ENCODE data around the gene MRPS27. TPM values are rescaled to one million over a fixed set of nuclear protein-coding genes. Genes with fewer than 3 reads are reported as not detected.

MRPS27 gene
- 26.0 to 38.0 TPM (median 33.3 TPM) in 3 replicates for total RNA-seq
- long read RNA-seq, transcript MRPS27-201 (11 exons, 2,785 nt), result major isoform, 62 of 84 reads
- long read RNA-seq, transcript MRPS27-202 (11 exons, 2,628 nt), result minor isoform, 5 of 84 reads
- long read RNA-seq, partial matches to known transcripts, result 2 of 84 reads
- long read RNA-seq, other reads (novel, unspliced or antisense), result 15 of 84 reads

GRCh38 chr5:72319976-72320752 is at the start of gene MRPS27, which contains the start of gene PTCD2:
MRPS27 (minus strand) TSS chr5:72320240; CDS start chr5:72320221, 19 bp downstream.
PTCD2 (plus strand) TSS chr5:72320373; CDS start chr5:72320383, 10 bp downstream.
- no peaks in the 10 kb centered on the region for H3K9me3 Mint-ChIP-seq (ENCODE audit: low read depth)
- no peaks in the 10 kb centered on the region for H3K27me3 Mint-ChIP-seq (ENCODE audit: low read depth)
- peak within 1 kb of the TSS; percentile 96 for H3K27ac Mint-ChIP-seq (ENCODE audit: unreplicated experiment)
- H3K4me1 Mint-ChIP-seq (ENCODE audit: low read depth), result peaks cover 20% of the 10 kb centered on the region
- DNase-seq (ENCODE audit: low spot score), result peak; percentile 98
- H3K4me3 Mint-ChIP-seq (ENCODE audit: unreplicated experiment), result peak within 1 kb of the TSS; percentile 97
- TF ChIP-seq, protein P1, sequence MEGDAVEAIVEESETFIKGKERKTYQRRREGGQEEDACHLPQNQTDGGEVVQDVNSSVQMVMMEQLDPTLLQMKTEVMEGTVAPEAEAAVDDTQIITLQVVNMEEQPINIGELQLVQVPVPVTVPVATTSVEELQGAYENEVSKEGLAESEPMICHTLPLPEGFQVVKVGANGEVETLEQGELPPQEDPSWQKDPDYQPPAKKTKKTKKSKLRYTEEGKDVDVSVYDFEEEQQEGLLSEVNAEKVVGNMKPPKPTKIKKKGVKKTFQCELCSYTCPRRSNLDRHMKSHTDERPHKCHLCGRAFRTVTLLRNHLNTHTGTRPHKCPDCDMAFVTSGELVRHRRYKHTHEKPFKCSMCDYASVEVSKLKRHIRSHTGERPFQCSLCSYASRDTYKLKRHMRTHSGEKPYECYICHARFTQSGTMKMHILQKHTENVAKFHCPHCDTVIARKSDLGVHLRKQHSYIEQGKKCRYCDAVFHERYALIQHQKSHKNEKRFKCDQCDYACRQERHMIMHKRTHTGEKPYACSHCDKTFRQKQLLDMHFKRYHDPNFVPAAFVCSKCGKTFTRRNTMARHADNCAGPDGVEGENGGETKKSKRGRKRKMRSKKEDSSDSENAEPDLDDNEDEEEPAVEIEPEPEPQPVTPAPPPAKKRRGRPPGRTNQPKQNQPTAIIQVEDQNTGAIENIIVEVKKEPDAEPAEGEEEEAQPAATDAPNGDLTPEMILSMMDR (IDR thresholded peaks at IDR 0.05), result peak; percentile 64
- peaks cover 7% of the 10 kb centered on the region for H3K36me3 Mint-ChIP-seq (ENCODE audit: low read depth)

GRCh38 chr5:72369711-72370110 is 49.7 kb upstream of the MRPS27 start:
- H3K4me1 Mint-ChIP-seq (ENCODE audit: low read depth), result peaks cover 18% of the 10 kb centered on the region
- H3K4me3 Mint-ChIP-seq (ENCODE audit: unreplicated experiment), result no peak overlapping the region
- TF ChIP-seq, protein P1 (IDR thresholded peaks at IDR 0.05), result no peak
- no peaks in the 10 kb centered on the region for H3K27me3 Mint-ChIP-seq (ENCODE audit: low read depth)
- peaks cover 3% of the 10 kb centered on the region for H3K9me3 Mint-ChIP-seq (ENCODE audit: low read depth)
- H3K36me3 Mint-ChIP-seq (ENCODE audit: low read depth), result no peaks in the 10 kb centered on the region
- no peak for DNase-seq (ENCODE audit: low spot score)
- H3K27ac Mint-ChIP-seq (ENCODE audit: unreplicated experiment), result no peak overlapping the region

DNA sequence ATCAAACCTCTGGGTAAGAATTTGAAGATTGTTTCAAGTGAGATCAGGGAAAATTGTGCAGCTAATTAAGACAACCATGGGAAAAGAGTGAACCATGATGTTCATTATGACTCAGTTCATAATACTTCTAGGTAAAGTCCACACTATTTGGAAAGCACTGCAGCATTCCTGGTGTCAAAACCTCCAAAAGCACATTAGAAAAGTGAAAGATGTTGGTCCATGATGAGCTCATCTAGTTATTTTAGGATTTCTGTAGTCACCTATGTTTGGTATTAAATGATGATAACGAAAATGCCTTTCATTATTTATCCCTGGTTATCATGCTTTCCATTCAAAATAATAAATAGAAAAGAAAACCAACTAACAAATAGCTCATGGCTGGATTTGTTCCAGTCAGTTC is 49.3 kb upstream of the MRPS27 start:
- no peak overlapping the region for H3K27ac Mint-ChIP-seq (ENCODE audit: unreplicated experiment)
- no peaks in the 10 kb centered on the region for H3K9me3 Mint-ChIP-seq (ENCODE audit: low read depth)
- no peak overlapping the region for H3K4me3 Mint-ChIP-seq (ENCODE audit: unreplicated experiment)
- no peak for DNase-seq (ENCODE audit: low spot score)
- TF ChIP-seq, protein P1 (IDR thresholded peaks at IDR 0.05), result no peak
- no peaks in the 10 kb centered on the region for H3K36me3 Mint-ChIP-seq (ENCODE audit: low read depth)
- H3K27me3 Mint-ChIP-seq (ENCODE audit: low read depth), result no peaks in the 10 kb centered on the region
- peaks cover 18% of the 10 kb centered on the region for H3K4me1 Mint-ChIP-seq (ENCODE audit: low read depth)

DNA sequence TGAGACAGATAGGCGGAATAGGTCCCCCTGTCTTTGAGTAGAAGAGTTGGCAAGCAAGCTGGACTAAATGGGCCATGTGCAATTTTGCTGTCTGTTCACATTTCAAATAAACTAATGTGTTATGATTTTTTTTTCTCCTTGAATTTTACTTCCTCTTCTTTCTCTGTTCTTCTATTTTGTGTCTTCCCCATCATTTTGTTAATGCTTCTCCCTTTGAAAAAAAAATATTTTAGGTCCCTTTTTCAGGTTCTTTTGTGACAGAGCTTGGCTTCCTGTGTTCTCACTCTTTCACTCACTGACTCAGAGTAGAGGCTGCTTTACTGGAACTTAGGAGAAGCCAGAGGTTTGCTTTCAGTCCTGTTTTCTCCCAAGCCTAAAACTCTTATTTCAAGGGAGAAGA is 48.2 kb upstream of the MRPS27 start:
- Mint-ChIP-seq H3K4me1 (ENCODE audit: low read depth) (peaks cover 23% of the 10 kb centered on the region), H3K27ac (ENCODE audit: unreplicated experiment) (no peak overlapping the region), H3K27me3 (ENCODE audit: low read depth) (no peaks in the 10 kb centered on the region), H3K36me3 (ENCODE audit: low read depth) (no peaks in the 10 kb centered on the region), H3K9me3 (ENCODE audit: low read depth) (no peaks in the 10 kb centered on the region), H3K4me3 (ENCODE audit: unreplicated experiment) (no peak overlapping the region)
- TF ChIP-seq, protein P1 (IDR thresholded peaks at IDR 0.05), result no peak
- DNase-seq (ENCODE audit: low spot score), result no peak

GRCh38 chr5:72366324-72366976 is 46.4 kb upstream of the MRPS27 start:
- Mint-ChIP-seq H3K4me3 (ENCODE audit: unreplicated experiment) (no peak overlapping the region), H3K9me3 (ENCODE audit: low read depth) (peaks cover 3% of the 10 kb centered on the region), H3K27me3 (ENCODE audit: low read depth) (no peaks in the 10 kb centered on the region), H3K4me1 (ENCODE audit: low read depth) (peaks cover 32% of the 10 kb centered on the region), H3K36me3 (ENCODE audit: low read depth) (peaks cover 6% of the 10 kb centered on the region), H3K27ac (ENCODE audit: unreplicated experiment) (no peak overlapping the region)
- no peak for DNase-seq (ENCODE audit: low spot score)
- TF ChIP-seq, protein P1 (IDR thresholded peaks at IDR 0.05), result peak; percentile 92

Data from chondrocyte (in vitro differentiated cells).